Measurements from ENCODE around the gene PUM2. TPM values are rescaled to one million over a fixed set of nuclear protein-coding genes. Genes with fewer than 3 reads are reported as not detected.
A peak's percentile ranks its signal among the peaks of the same experiment; 100 is the strongest.

Gene PUM2
- total RNA-seq, 1 donor from 2014 or later, result 112 TPM

- Histone ChIP-seq H3K36me3 (no peaks in the 10 kb centered on the region), H3K27me3 (ENCODE audit: low read depth) (no peaks in the 10 kb centered on the region), H3K4me1 (peaks cover 35% of the 10 kb centered on the region), H3K4me3 (no peak overlapping the region), H3K9me3 (no peaks in the 10 kb centered on the region), H3K27ac (peak overlapping the region; percentile 94)
- intact Hi-C loops (cut with DNase I), result no loop called here
- no peak for TF ChIP-seq CTCF (IDR thresholded peaks at IDR 0.05)
- ATAC-seq (no peak), DNase-seq (no peak)
Observed at GRCh38 chr2:20352230-20352578, 1.6 kb upstream of the PUM2 start.

- Histone ChIP-seq H3K27me3 (ENCODE audit: low read depth) (no peaks in the 10 kb centered on the region), H3K27ac (peak overlapping the region; percentile 94), H3K4me3 (peak overlapping the region; percentile 93), H3K36me3 (no peaks in the 10 kb centered on the region), H3K4me1 (peaks cover 40% of the 10 kb centered on the region), H3K9me3 (no peaks in the 10 kb centered on the region)
- intact Hi-C loops (cut with DNase I), result no loop called here
- ATAC-seq (peak; percentile 9 to 22), DNase-seq (no peak)
- no peak for TF ChIP-seq CTCF (IDR thresholded peaks at IDR 0.05)
Observed at GRCh38 chr2:20351555-20352229, 1.0 kb upstream of the PUM2 start.

- peak; percentile 65 for DNase-seq
- Histone ChIP-seq H3K4me3 (peak overlapping the region; percentile 93), H3K9me3 (no peaks in the 10 kb centered on the region), H3K27ac (peak overlapping the region; percentile 91), H3K36me3 (no peaks in the 10 kb centered on the region), H3K27me3 (ENCODE audit: low read depth) (no peaks in the 10 kb centered on the region), H3K4me1 (peaks cover 55% of the 10 kb centered on the region)
- TF ChIP-seq CTCF (IDR thresholded peaks at IDR 0.05), result no peak
- intact Hi-C loops (cut with DNase I), result no loop called here
- ATAC-seq, result peak; percentile 74 to 75
Observed at GRCh38 chr2:20350041-20350712, 467 bp downstream of the PUM2 start.

- no peak for DNase-seq
- Histone ChIP-seq H3K4me3 (peak overlapping the region; percentile 93), H3K4me1 (peaks cover 56% of the 10 kb centered on the region), H3K9me3 (no peaks in the 10 kb centered on the region), H3K27me3 (ENCODE audit: low read depth) (no peaks in the 10 kb centered on the region), H3K36me3 (no peaks in the 10 kb centered on the region), H3K27ac (peak overlapping the region; percentile 91)
- no peak for ATAC-seq
- intact Hi-C loops (cut with DNase I), result no loop called here
- no peak for TF ChIP-seq CTCF (IDR thresholded peaks at IDR 0.05)
Observed at GRCh38 chr2:20349513-20349921, 1.1 kb downstream of the PUM2 start.

- peak overlapping the region; percentile 93 for H3K4me3 ChIP-seq
- H3K36me3 ChIP-seq, result no peaks in the 10 kb centered on the region
- TF ChIP-seq CTCF (IDR thresholded peaks at IDR 0.05), result no peak
- no peaks in the 10 kb centered on the region for H3K27me3 ChIP-seq (ENCODE audit: low read depth)
- DNase-seq (no peak), ATAC-seq (no peak)
- no peaks in the 10 kb centered on the region for H3K9me3 ChIP-seq
- no peak overlapping the region for H3K27ac ChIP-seq
- H3K4me1 ChIP-seq, result peaks cover 61% of the 10 kb centered on the region
- intact Hi-C loops (cut with DNase I), result no loop called here
Observed at GRCh38 chr2:20348542-20348941, 2.1 kb downstream of the PUM2 start.

Data from lower lobe of right lung (tissue), 2 donors.